A549 treated with CORT108297 at 1 μM for 4 hours (cell line): ENCODE measurements around the gene CTSD. TPM values are rescaled to one million over a fixed set of nuclear protein-coding genes. Genes with fewer than 3 reads are reported as not detected.

Experiments
- total RNA-seq: library from RNA; stranded (reverse); fragments of 200-300 nt; extraction: Qiagen RNA extraction; gene quantifications from 5 replicates; pipeline ENCODE4 v1.2.3, GENCODE V29; 2022

The CTSD gene
- total RNA-seq = 335 to 563 TPM (median 509 TPM) in 5 replicates

GRCh38 chr11:1763796-1764661 lies at the start of gene CTSD:
TSS of gene CTSD (minus strand) at chr11:1763927. CDS start at chr11:1763859, 68 bp downstream.

GRCh38 chr11:1750481-1750839 lies 13.3 kb downstream of the CTSD start, which contains the start of gene IFITM10:
TSS of gene IFITM10 (minus strand) at chr11:1750595. CDS start at chr11:1750442, 153 bp downstream.

Other genes with a start within 250 kb of the CTSD start
- gene DUSP8, start 191.7 kb downstream of the CTSD start, total RNA-seq = 1.2 to 2.5 TPM (median 1.3 TPM) in 5 replicates
- gene KRTAP5-1, start 178.6 kb downstream of the CTSD start, total RNA-seq = not detected in 5 replicates
- not detected in 5 replicates for gene KRTAP5-2, start 165.6 kb downstream of the CTSD start, total RNA-seq
- not detected in 5 replicates for gene KRTAP5-3, start 155.5 kb downstream of the CTSD start, total RNA-seq
- gene KRTAP5-4, start 141.8 kb downstream of the CTSD start, total RNA-seq = not detected in 5 replicates
- gene KRTAP5-5, start 134.2 kb downstream of the CTSD start, total RNA-seq = not detected in 5 replicates
- not detected in 5 replicates for gene KRTAP5-6, start 66.7 kb downstream of the CTSD start, total RNA-seq
- gene IFITM10, start 13.3 kb downstream of the CTSD start, total RNA-seq = 0.54 to 1.3 TPM (median 1.2 TPM) in 5 replicates
- 0.05 to 0.39 TPM (median 0.06 TPM) in 3 of 5 replicates, not detected in the others for gene SYT8, start 71.1 kb upstream of the CTSD start, total RNA-seq
- gene TNNI2, start 75.1 kb upstream of the CTSD start, total RNA-seq = 0.25 TPM in 1 of 5 replicates, not detected in the others
- gene LSP1, start 89.2 kb upstream of the CTSD start, total RNA-seq = 0.55 to 2.7 TPM (median 1.6 TPM) in 5 replicates
- gene PRR33, start 128.0 kb upstream of the CTSD start, total RNA-seq = not detected in 5 replicates
- gene TNNT3, start 155.8 kb upstream of the CTSD start, total RNA-seq = not detected in 5 replicates
- gene MRPL23, start 183.4 kb upstream of the CTSD start, total RNA-seq = 133 to 163 TPM (median 158 TPM) in 5 replicates
- 5.3 to 14.5 TPM (median 10.2 TPM) in 5 replicates for gene H19, start 233.9 kb upstream of the CTSD start, total RNA-seq